MG63 (cell line): ENCODE data around the gene CERS5. TPM values are rescaled to one million over a fixed set of nuclear protein-coding genes. Genes with fewer than 3 reads are reported as not detected.
A peak's percentile ranks its signal among the peaks of the same experiment; 100 is the strongest.

ENCODE experiments used
- DNase-seq: peaks from one replicate; pipeline ENCODE4 v3.0.0-alpha.2; 2020
- H3K27me3 ChIP-seq: fragments of 250-450 bp; sonication (Bioruptor Pico); 2 replicates; pipeline ENCODE4 v1.5.1; 2020; ENCODE audit warnings: mild to moderate bottlenecking, moderate library complexity
- H3K36me3 ChIP-seq: fragments of 250-450 bp; sonication (Bioruptor Pico); 2 replicates; pipeline ENCODE4 v1.5.1; 2020; ENCODE audit warnings: mild to moderate bottlenecking, moderate library complexity
- H3K4me3 ChIP-seq: fragments of 250-450 bp; sonication (Bioruptor Pico); 2 replicates; pipeline ENCODE4 v1.5.1; 2020; ENCODE audit warnings: mild to moderate bottlenecking, moderate library complexity
- H3K9me3 ChIP-seq: fragments of 250-450 bp; sonication (Bioruptor Pico); 2 replicates; pipeline ENCODE4 v1.5.1; 2020; ENCODE audit warnings: mild to moderate bottlenecking, moderate library complexity
- total RNA-seq: library from RNA; depleted of rRNA; stranded (reverse); fragments of >200 nt; shearing (Covaris generic); gene quantifications from 2 replicates; pipeline ENCODE4 v1.2.3, GENCODE V29; 2014; ENCODE audit warnings: low replicate concordance; rRNA removed

The CERS5 gene, protein sequence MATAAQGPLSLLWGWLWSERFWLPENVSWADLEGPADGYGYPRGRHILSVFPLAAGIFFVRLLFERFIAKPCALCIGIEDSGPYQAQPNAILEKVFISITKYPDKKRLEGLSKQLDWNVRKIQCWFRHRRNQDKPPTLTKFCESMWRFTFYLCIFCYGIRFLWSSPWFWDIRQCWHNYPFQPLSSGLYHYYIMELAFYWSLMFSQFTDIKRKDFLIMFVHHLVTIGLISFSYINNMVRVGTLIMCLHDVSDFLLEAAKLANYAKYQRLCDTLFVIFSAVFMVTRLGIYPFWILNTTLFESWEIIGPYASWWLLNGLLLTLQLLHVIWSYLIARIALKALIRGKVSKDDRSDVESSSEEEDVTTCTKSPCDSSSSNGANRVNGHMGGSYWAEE
- total RNA-seq = 38.6 and 40.3 TPM in 2 replicates

DNA sequence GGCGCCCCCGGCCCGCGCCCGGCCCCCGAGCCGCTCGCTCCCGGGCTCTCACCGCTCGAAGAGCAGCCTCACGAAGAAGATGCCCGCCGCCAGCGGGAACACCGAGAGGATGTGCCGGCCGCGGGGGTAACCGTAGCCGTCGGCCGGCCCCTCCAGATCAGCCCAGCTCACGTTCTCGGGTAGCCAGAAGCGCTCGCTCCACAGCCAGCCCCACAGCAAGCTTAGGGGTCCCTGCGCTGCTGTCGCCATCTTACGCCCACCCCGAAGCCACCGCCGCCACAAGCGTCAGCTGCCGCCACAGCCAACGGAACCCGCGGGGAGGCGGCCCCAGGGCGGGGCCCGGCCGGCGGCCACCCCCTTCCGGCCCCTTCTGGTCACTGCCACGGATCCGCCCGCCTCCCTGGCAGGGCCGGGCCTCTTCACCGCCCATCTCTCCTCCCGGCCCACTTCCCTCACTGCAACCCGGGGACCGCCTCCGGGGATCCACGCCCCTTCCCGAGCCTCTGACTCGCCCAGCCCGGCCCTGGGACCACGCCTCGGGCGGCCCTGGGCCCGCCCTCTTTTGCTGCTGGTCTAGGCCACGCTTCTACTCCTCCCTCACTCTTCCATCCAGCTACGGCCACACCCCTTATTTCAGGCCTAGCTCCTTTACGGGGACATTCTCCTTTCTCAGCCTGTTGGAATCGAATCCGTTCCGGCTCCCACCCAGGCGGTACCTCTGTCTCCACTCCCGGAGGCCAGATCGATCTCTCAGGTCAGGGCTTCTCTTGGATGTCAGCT, at the start of gene CERS5:
Gene CERS5, minus strand, starts transcription at position 321 of the 780 bp plus-strand sequence. Its CDS starts 72 bp downstream, at position 249.
- Histone ChIP-seq H3K27me3 (no peaks in the 10 kb centered on the region), H3K9me3 (peaks cover 5% of the 10 kb centered on the region; the same call in 1 of the 2 replicates)
- peak; percentile 99 for DNase-seq

DNA sequence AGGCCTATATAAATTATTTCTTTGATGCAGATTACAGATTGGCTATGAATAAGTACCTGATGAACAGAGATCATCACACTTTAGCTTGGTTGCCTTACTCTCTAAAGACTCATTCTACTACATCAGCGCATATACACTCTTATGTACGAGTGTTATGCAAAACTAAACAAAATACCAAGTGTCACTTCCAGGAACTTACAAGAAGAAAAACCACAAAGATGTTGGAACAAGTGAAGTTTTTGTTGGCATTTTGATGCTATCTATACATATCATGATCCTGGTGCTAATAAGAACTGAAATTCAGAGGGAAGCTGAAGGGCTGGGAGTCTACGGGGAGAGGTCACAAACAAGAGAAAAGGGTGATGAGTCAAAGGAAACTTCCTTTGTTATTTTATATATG, 47.9 kb upstream of the CERS5 start:
- no peaks in the 10 kb centered on the region for H3K9me3 ChIP-seq
- peaks cover 56% of the 10 kb centered on the region for H3K36me3 ChIP-seq
- no peak for DNase-seq
- H3K4me3 ChIP-seq = no peak overlapping the region
- no peaks in the 10 kb centered on the region for H3K27me3 ChIP-seq

More for the DNA sequence above, at the start of gene CERS5:
- Histone ChIP-seq H3K4me3 (peak within 1 kb of the TSS; percentile 82), H3K36me3 (no peaks in the 10 kb centered on the region; the same call in 1 of the 2 replicates)

DNA sequence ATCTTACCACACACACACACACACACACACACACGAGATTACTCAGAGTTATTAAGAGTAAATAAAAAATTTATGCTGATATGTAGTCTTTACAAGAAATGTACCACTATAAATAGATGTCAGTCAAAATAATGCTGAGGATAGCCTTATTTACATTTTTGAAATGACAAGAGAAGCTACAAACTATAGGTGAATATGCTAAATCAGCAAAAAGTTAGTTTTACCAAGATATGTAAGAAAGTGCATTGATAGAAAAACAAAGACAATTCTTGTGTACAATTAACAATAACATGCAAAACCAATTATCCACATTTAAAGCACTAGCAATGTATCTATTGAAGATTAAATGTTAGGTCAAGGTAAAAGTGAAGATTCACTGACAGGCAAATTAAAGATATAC, 46.8 kb upstream of the CERS5 start:
- H3K27me3 ChIP-seq = no peaks in the 10 kb centered on the region
- H3K4me3 ChIP-seq = no peak overlapping the region
- DNase-seq = no peak
- H3K9me3 ChIP-seq = no peaks in the 10 kb centered on the region
- H3K36me3 ChIP-seq = peaks cover 54% of the 10 kb centered on the region

DNA sequence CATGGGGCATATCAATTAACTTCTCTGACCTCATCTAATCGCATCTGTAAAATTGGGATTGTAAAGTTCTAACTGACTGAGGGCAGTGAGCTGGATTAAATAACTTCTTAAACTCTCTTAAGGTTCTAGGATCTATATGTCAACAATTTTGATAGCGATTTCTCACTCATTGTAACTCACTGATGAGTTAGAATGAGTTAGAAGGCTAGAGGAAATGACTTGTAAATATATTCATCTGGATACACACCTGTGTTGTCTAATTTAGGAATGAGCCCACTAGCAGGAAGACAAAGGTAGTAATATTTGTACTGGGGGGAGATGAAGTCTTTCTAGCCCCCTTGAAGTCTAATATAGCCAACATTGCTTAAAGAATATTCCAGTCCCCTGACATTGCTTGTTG, 46.3 kb upstream of the CERS5 start:
- Histone ChIP-seq H3K27me3 (no peaks in the 10 kb centered on the region), H3K4me3 (no peak overlapping the region), H3K36me3 (peaks cover 51% of the 10 kb centered on the region), H3K9me3 (no peaks in the 10 kb centered on the region)
- no peak for DNase-seq

DNA sequence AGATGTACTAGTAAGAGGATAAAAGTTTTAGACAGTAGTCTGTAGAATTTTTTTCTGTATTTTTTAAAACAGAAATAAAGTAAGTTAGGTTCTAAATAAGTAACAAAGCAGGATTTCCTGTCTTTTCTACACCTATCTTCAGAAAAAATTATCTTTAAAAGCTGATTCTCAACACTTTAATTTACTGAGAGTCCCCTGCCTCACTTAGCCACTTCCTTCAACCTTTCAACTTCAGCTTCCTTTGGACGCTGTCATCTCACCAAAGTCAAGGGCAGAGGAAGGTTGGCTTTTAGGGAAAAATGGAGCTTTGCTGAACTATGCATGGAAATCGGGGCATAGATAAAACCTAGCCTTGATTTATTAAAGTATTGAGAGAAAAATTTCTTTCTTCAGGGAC, 44.9 kb upstream of the CERS5 start:
- Histone ChIP-seq H3K36me3 (peaks cover 54% of the 10 kb centered on the region), H3K9me3 (no peaks in the 10 kb centered on the region), H3K4me3 (no peak overlapping the region), H3K27me3 (no peaks in the 10 kb centered on the region)
- DNase-seq = no peak

DNA sequence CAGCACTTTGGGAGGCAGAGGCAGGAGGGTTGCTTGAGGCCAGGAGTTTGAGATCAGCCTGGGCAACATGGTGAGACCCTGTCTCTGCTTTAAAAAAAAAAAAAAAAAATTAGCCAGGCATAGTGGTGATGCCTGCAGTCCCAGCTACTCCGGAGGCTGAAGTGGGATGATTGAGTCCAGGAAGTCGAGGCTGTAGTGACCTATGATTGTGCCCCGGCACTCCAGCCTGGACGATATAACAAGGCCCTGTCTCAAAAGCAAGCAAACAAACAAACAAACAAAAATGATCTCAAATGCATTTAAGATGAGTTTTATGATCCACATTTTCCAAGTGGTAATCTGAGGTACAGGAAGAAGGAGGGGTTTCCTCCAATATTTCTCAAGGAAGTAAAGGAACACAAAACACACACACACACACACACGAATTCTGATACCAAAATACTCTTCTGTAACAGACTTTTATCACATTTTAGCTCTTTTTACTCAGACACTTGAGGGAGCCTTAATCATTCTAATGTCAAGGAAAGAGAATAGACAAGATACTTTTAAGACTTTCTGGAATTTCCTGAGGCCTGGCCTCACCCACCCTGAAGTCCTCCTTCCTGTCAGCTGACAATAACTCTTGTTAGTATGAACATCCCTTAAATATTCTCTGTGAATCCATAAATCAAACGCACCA, 44.4 kb upstream of the CERS5 start:
- no peak overlapping the region for H3K4me3 ChIP-seq
- H3K36me3 ChIP-seq = peaks cover 54% of the 10 kb centered on the region
- no peaks in the 10 kb centered on the region for H3K9me3 ChIP-seq
- no peaks in the 10 kb centered on the region for H3K27me3 ChIP-seq
- DNase-seq = no peak

DNA sequence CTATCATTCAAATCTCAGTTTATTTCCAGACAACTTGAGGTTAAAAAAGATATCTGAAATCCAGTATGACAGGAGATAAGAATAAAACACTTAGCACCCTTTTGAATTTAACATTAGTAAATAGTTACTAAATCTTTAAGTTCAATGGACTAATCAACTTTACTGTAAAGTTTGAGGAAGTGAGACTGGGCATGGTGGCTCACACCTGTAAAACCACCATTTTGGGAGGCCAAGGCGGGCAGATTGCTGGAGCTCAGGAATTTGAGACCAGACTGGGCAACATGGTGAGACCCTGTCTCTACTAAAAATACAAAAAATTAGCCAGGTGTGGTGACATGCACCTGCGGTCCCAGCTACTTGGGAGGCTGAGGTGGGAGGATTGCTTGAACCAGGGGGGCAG, 40.3 kb upstream of the CERS5 start:
- H3K9me3 ChIP-seq = no peaks in the 10 kb centered on the region
- no peak for DNase-seq
- H3K36me3 ChIP-seq = peaks cover 66% of the 10 kb centered on the region
- no peaks in the 10 kb centered on the region for H3K27me3 ChIP-seq
- no peak overlapping the region for H3K4me3 ChIP-seq

DNA sequence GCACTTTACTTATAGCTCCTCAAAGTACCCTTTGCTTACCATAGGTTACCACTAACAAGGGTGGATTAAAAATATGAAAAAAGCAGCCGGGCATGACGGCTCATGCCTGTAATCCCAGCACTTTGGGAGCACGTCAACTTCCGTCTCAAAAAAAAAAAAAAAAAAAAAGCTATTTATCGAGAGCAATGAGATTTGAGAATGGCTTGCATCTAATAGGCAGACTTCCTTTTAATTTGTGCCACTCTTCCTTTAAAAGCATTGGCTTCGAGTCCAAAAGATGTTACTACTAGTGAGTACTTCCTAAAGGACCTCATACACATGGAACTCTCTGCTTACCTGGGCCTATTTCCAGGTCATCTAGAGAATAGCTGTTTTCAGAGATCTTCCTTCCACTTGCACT, 38.5 kb upstream of the CERS5 start:
- peaks cover 71% of the 10 kb centered on the region for H3K36me3 ChIP-seq
- DNase-seq = no peak
- no peaks in the 10 kb centered on the region for H3K27me3 ChIP-seq

DNA sequence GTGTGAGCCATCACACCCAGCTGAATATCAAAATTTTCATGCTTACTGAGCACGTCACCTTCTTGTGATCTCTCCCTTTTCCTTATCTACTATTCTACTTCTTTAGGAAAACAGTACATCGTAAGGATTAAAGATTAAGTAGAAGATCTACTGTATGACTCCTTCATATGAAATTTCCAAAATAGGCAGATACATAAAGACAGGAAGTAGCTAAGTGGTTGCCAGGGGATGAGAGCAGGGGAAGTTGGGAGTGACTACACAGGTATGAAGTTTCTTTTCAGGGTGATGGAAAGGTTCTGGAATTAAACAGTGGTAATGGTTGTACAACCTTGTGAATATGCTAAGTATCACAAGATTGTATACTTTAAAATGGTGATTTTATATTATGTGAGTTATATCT, 36.5 kb upstream of the CERS5 start:
- Histone ChIP-seq H3K9me3 (no peaks in the 10 kb centered on the region), H3K36me3 (peaks cover 85% of the 10 kb centered on the region), H3K27me3 (no peaks in the 10 kb centered on the region), H3K4me3 (no peak overlapping the region)
- no peak for DNase-seq

More for the DNA sequence above, 38.5 kb upstream of the CERS5 start:
- H3K9me3 ChIP-seq = no peaks in the 10 kb centered on the region
- no peak overlapping the region for H3K4me3 ChIP-seq

DNA sequence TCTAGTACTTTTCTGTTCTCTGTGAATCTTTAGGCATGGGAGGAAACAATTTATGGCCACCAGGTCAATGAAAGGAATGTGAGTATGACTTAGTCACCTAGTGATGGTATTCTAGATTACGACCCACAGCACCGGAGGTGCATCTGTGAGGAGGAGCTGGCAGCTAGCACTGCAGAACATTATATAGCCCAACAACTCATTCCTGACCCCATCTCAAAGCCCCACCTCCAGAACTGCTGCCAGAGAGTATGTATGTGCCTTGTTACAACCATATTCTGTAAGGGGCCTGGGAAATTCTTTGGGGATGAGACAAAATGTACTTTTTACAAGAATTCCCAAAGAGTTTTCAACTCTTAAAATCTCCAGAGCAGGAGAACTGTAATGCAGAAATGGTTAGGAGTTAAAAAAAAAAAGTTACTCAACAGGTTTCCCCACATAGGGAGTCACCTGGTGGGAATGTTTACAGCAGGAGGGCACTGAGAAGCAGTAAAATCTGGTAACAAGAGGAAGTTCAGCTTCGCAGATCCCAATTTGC, 34.9 kb upstream of the CERS5 start:
- DNase-seq = peak; percentile 44
- Histone ChIP-seq H3K27me3 (no peaks in the 10 kb centered on the region), H3K9me3 (no peaks in the 10 kb centered on the region), H3K36me3 (peaks cover 84% of the 10 kb centered on the region), H3K4me3 (no peak overlapping the region)

DNA sequence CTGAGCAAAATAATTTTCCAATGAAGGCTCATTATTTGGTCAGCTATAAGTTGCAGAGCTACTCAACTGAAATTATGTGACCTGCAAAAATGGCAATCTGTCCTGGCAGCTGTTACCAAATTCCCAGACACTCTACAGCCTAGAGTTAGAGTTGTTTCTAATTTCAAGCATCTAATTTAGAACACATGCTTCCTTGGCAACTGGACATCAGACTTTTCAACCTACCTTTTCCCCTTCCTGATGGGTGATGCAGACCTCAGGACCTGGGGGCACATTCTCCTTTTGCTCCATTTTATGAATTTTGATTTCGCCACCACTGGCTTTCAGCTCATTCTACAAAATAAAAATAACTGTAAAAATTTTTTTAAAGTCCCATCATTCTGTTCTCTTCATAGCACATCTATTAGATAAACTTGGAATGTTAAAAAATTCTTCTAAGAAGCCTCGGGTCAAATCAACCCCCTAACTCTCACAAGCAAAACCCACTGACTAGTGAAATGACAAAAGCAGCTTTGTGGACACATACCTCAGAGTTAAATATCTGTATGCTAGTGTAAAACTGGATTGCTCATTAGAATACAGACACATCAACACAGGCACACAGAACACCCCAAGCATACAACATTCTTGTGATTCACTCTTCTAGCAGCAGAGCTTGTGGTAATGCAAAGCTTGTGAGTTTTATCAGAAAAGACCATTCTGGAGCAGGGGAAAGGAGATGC, 33.5 kb upstream of the CERS5 start:
- Histone ChIP-seq H3K4me3 (no peak overlapping the region), H3K27me3 (no peaks in the 10 kb centered on the region), H3K9me3 (no peaks in the 10 kb centered on the region), H3K36me3 (peaks cover 71% of the 10 kb centered on the region)
- no peak for DNase-seq

DNA sequence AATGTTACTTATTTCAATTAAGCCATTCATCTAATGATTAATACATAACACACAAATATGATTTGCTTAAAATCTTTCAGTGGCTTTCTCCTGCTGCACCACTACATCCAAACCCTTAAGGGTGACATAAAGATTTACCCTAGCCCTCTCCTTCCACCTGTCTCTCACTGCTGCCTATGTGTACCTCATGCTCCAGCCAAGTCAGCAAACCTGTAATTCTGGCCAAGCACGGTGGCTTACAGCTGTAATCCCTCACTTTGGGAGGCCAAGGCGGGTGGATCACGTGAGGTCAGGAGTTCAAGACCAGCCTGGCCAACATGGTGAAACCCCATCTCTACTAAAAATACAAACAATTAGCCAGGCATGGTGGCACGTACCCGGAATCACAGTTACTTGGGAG, 31.7 kb upstream of the CERS5 start:
- H3K36me3 ChIP-seq = peaks cover 71% of the 10 kb centered on the region
- no peaks in the 10 kb centered on the region for H3K27me3 ChIP-seq
- H3K4me3 ChIP-seq = no peak overlapping the region
- DNase-seq = no peak
- H3K9me3 ChIP-seq = no peaks in the 10 kb centered on the region

DNA sequence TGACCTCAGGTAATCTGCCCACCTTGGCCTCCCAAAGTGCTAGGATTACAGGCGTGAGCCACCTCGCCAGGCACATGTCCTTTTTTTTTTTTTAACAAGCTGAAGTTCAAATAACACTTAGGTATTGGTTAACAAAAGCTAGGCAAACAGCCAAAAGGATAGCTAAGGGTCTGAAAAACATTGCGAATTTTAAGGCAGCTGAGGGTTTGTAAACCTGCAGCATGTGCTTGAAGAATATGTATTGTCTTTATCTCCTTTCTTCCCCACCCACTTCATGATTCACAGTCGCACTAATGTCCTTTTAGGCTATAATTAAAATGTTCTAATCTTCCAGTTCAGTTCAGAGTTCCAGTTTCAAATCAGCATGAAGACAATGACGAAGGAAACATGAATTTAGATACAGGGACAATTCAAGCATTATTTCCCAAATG, 30.1 kb upstream of the CERS5 start:
- DNase-seq = no peak
- H3K36me3 ChIP-seq = peaks cover 64% of the 10 kb centered on the region

DNA sequence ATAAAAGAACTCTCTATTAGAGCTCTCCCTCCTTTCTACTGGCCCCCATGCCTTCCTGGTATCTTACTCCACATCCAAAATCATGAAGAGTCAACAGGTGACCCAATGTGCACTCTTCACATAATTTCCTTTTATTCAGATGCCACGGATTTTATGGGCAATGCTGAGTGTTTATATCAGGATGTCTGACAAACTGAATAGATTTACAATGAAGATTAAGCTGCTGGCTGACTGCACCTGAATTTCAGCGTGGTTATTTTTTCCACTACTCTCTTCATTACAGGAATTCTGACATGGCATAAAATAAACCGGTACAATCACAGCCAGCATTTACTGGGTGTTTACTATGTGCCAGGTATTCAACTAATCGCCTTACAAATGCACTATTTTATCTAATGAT, 29.4 kb upstream of the CERS5 start:
- Histone ChIP-seq H3K36me3 (peaks cover 64% of the 10 kb centered on the region), H3K9me3 (no peaks in the 10 kb centered on the region), H3K4me3 (no peak overlapping the region), H3K27me3 (no peaks in the 10 kb centered on the region)
- DNase-seq = no peak

More for the DNA sequence above, 30.1 kb upstream of the CERS5 start:
- Histone ChIP-seq H3K27me3 (no peaks in the 10 kb centered on the region), H3K9me3 (no peaks in the 10 kb centered on the region), H3K4me3 (no peak overlapping the region)

DNA sequence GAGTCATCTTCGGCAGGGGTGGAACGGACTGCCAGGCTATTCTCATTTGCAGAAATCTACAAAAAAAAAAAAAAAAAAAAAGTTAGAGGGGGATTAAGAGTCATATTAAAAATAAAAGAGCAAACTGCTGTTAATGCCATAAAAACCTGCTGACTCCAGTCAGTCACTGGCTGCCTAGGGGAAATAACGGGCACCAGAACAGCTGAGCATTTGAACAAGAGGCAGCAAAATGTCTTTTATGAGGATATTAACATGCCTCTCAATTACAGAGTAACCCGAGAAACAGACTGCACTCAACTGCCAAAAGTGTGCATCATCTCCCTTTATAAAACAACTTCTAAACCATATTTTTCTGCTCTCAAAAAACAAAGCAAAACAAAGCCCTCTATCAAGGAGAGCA, 28.7 kb upstream of the CERS5 start:
- H3K27me3 ChIP-seq = no peaks in the 10 kb centered on the region
- no peak overlapping the region for H3K4me3 ChIP-seq
- DNase-seq = peak; percentile 42
- H3K36me3 ChIP-seq = peaks cover 64% of the 10 kb centered on the region
- no peaks in the 10 kb centered on the region for H3K9me3 ChIP-seq

DNA sequence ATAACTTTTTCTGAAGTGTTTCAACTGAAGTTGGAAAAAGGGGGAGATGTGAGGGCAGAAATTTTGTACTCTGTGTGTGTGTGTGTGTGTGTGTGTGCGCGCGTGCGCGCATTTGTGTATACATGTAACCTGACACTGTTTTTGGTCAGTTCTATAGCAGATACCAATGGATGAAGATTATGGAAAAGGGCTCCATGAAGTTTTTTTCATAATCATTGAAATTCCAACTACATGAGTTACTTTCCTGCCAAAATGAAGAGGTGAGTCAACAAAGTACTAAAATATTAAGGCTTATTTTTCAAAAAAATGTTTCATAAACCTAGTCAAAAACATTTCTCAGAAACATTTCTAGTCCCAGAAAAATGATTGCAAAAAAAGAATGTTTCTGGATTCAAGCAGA, 25.7 kb upstream of the CERS5 start:
- no peaks in the 10 kb centered on the region for H3K9me3 ChIP-seq
- no peaks in the 10 kb centered on the region for H3K27me3 ChIP-seq
- DNase-seq = peak; percentile 46
- peaks cover 58% of the 10 kb centered on the region for H3K36me3 ChIP-seq
- H3K4me3 ChIP-seq = no peak overlapping the region
